GM12864 (cell line): ENCODE measurements around the gene TUBGCP6.

Source experiments
- DNase-seq: peaks from one replicate; pipeline ENCODE4 v3.0.0-alpha.2; 2011; ENCODE audit warnings: low read depth
- H3K4me3 ChIP-seq: 2 replicates; pipeline ENCODE4 v1.5.1; 2011; ENCODE audit warnings: mild to moderate bottlenecking, low read depth, low read length, control low read depth
- TF ChIP-seq, protein P1 (sequence below): IDR thresholded peaks from 2 replicates; pipeline ENCODE4 v1.5.1; 2011; ENCODE audit warnings: low read depth, mild to moderate bottlenecking, moderate library complexity, low read length, control low read depth, inconsistent platforms; ENCODE audit errors: missing control alignments

Gene TUBGCP6

DNA sequence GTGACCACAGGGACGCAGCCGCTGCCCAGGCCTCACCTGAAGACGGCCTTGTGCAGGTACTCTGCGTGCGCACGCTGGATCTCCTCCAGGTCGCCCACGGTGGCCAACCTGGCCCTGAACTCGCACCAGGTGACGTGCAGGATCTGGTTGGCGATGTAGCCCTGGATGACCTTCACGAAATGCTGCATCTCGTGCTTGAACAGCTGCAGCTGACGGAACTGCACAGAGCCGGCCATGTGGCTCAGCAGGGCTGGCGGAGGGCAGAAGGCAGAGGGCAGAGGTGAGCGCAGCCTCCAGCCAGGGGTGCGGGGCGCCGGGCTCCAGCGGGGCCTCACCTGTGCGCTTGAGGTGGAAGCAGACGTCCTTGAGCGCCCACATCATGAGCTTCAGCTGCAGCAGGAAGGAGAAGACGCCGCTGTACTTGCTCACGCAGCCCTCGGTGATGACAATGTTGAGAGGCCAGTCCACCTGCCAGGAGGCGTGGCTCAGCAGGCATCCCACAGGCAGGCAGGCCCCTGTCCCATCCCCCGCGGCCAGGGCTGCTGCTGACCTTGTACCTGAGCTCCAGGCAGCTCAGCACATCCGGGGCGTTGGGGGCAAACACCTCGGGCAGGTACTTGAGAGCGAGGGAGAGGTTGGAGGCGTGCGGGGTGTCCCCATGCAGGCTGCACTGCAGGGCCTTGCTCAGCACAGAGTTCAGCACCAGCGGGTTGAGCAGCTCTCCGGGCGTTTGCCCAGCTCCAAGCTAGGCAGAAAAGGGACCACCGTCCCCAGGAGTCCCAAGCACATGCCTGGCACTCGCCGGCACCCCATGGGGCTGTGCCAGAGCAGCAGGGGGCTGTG lies 26.4 kb downstream of the TUBGCP6 start:
- no peak overlapping the region for H3K4me3 ChIP-seq
- DNase-seq = no peak
- TF ChIP-seq, protein P1, sequence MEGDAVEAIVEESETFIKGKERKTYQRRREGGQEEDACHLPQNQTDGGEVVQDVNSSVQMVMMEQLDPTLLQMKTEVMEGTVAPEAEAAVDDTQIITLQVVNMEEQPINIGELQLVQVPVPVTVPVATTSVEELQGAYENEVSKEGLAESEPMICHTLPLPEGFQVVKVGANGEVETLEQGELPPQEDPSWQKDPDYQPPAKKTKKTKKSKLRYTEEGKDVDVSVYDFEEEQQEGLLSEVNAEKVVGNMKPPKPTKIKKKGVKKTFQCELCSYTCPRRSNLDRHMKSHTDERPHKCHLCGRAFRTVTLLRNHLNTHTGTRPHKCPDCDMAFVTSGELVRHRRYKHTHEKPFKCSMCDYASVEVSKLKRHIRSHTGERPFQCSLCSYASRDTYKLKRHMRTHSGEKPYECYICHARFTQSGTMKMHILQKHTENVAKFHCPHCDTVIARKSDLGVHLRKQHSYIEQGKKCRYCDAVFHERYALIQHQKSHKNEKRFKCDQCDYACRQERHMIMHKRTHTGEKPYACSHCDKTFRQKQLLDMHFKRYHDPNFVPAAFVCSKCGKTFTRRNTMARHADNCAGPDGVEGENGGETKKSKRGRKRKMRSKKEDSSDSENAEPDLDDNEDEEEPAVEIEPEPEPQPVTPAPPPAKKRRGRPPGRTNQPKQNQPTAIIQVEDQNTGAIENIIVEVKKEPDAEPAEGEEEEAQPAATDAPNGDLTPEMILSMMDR = no peak

DNA sequence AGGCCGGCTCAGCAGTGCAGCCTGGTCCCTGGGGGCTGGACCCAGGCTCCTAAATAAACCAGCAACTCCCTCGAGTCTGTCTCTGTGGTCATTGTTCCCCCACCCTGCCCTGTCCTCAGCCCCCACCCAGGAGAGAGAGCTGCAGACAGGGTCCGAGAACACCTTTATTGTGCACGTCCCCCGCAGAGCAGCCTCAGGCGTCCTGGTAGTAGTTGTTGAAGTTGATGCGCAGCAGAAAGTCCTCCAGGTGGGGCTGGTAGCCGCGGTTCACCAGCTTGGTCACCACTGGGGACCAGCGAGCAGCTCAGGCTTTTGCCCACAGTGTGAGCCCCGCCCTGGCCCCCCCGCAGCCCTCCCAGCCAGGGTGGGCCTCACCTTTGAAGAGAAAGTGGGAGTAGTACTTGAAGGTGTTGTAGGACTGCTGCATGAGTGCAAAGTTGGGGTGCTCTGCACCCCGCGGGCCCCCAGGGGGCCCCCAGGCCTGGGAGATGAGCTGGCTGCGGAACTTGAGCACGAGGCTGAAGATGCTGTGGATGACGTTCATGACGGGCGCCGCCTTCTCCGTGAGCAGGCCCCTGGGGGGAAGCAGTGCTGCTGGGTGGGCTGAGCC lies 27.2 kb downstream of the TUBGCP6 start:
- DNase-seq = no peak
- TF ChIP-seq, protein P1 = no peak
- H3K4me3 ChIP-seq = no peak overlapping the region

DNA sequence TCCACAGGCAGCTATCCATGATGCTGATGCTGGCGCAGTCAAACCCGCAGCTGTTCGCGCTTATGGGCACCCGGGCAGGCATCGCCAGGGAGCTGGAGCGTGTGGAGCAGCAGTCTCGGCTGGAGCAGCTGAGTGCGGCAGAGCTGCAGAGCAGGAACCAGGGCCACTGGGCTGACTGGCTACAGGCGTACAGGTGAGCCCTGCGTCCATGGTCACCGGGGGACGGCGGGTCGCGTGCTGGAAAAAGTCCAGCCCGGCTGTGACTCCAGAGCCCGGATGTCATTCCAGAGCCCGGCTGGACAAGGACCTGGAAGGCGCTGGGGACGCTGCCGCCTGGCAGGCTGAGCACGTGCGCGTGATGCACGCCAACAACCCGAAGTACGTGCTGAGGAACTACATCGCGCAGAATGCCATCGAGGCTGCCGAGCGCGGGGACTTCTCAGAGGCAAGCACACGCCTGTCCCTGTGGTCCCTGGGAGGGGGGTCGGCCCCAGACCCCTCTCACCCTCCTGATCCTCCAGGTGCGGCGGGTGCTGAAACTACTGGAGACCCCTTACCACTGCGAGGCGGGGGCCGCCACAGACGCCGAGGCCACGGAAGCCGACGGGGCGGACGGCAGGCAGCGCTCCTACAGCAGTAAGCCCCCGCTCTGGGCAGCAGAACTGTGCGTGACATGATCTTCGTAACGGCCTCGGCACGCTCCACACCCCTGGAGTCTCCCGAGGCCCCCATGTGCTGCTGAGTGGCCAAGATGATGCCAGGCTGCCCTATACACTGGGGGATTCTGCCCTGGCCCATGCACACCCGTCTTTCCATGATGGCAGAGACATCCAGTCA lies 27.9 kb downstream of the TUBGCP6 start:
- TF ChIP-seq, protein P1 = no peak
- H3K4me3 ChIP-seq = no peak overlapping the region
- no peak for DNase-seq

DNA sequence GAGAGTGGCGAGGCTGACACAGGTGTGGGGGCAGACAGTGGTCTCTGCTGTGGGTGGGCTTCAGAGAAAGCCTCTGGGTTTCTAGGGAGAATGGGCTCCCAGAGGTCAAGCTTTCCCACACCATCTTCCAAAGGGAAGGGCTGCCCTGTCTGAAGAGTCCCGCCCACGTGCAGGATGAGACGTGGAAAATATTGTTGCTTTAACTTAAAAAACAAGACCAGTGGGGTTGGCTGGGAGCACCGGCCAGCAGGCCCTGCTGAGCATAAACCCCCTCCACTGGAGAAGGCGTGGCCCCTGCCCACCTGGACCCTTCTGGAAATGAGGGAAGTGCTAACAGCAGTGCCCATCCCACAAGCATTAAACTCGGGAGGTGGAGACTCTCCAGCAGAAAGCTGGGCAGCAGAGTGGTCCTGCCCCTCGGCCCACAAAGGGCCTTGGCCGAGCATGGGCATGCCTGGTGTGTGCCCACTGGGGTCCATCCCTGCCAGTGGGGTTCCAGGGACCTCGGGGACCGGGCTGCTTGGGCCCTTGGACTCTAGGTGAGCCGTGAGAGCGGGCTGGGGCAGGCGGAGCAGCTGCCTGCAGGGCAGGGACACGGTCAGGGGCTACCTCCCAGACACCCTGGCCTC lies 28.7 kb downstream of the TUBGCP6 start:
- DNase-seq = no peak
- H3K4me3 ChIP-seq = no peak overlapping the region
- TF ChIP-seq, protein P1 = no peak

DNA sequence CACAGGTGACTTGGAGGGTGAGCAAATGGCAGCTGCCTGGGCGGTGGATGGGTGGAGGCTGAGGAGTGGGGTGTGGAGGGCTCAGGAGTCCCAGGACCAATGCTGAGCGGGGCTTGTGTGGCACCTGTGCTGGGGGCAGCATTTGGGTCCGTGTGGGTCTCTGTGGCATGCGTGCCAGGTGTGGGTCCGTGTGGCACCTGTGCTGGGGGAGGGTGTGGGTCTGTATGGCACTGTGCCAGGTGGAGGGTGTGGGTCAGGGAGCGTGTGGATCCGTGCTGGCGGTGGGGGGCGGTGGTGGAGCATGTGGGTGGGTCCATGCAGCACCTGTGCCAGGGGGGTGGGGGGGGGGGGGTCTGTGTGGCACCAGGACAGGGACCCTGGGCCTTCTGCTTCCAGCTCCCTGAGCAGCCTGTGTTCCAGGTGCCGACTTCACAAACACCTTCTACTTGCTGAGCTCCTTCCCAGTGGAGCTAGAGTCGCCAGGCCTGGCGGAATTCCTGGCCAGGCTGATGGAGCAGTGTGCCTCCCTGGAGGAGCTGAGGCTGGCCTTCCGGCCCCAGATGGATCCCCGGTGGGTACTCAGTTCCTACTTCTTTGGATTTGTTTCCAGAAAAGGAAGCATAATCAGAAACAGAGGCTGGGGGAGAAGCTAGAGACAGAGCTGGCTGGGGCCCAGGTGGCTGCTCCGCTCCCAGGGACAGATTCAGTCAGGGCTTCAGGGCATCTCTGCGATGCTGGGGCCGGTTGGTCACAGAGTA lies 29.3 kb downstream of the TUBGCP6 start:
- DNase-seq = no peak
- no peak overlapping the region for H3K4me3 ChIP-seq
- TF ChIP-seq, protein P1 = no peak

DNA sequence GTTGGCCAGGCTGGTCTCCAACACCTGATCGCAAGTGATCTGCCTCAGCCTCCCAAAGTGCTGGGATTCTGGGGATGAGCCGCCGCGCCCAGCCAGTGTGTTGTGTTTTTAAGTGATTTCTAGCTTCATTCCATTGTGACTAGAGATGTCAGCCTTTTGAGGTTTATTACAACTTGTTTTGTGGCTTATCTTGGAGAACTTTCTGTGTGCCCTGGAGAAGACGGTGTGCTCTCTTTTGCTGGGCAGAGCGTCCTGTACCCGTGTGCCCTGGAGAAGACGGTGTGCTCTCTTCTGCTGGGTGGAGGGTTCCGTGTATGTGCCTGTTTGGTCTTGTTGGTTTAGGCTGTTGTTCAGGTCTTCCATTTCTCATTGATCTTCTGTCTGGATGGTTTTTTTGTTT lies 31.6 kb downstream of the TUBGCP6 start:
- no peak overlapping the region for H3K4me3 ChIP-seq
- DNase-seq = no peak
- TF ChIP-seq, protein P1 = no peak
